Keratinocyte (primary cell): ENCODE data around the gene FAM210B.

Experiments
- EZH2 ChIP-seq: IDR thresholded peaks from one replicate; pipeline ENCODE4 v1.6.1; 2012; ENCODE audit warnings: inconsistent platforms, mild to moderate bottlenecking, low read length, moderate library complexity
- TF ChIP-seq, protein P1 (sequence below), 3 experiments: IDR thresholded peaks in 1 of 3; conservative IDR thresholded peaks in 1 of 3; optimal IDR thresholded peaks in 1 of 3; 2 replicates in 2 of 3; 3 replicates in 1 of 3; pipeline versions ENCODE3 to v1.5.1; 2011; ENCODE audit warnings: low read length in 3 of 3, mild to moderate bottlenecking in 3 of 3, moderate library complexity in 2 of 3, control low read depth in 1 of 3, inconsistent platforms in 1 of 3; ENCODE audit not compliant: insufficient read depth in 2 of 3; ENCODE audit errors: extremely low read depth in 1 of 3

DNA sequence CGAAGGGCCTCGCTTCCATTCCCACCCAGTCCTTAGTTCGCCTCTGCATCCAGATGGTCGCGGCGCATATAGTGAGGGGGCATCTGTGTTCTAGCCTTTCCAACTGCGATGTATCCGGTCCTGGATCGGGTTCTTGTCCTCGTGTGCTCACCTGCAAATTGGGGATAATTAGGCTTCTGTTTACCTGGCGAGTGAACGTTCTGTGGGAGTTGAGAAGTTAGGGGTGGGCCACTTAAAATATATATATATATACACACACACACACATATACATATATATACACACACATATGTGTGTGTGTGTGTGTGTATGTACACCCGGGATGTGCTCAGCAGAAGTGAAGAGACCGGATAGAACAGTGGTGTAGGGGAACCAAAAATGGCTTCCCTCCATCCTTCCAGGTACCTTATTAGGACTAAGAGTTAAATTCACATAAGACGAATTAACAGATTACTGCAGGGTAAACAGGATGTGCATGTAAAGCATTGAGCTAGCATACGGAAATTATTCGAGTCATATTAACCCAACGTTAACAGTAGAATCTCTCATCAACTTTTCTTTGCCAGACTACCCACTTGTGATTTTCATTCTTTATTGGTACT, 34.2 kb downstream of the FAM210B start:
- TF ChIP-seq, protein P1, sequence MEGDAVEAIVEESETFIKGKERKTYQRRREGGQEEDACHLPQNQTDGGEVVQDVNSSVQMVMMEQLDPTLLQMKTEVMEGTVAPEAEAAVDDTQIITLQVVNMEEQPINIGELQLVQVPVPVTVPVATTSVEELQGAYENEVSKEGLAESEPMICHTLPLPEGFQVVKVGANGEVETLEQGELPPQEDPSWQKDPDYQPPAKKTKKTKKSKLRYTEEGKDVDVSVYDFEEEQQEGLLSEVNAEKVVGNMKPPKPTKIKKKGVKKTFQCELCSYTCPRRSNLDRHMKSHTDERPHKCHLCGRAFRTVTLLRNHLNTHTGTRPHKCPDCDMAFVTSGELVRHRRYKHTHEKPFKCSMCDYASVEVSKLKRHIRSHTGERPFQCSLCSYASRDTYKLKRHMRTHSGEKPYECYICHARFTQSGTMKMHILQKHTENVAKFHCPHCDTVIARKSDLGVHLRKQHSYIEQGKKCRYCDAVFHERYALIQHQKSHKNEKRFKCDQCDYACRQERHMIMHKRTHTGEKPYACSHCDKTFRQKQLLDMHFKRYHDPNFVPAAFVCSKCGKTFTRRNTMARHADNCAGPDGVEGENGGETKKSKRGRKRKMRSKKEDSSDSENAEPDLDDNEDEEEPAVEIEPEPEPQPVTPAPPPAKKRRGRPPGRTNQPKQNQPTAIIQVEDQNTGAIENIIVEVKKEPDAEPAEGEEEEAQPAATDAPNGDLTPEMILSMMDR (optimal IDR thresholded peaks at IDR 0.05 in 1 of 3, IDR thresholded peaks at IDR 0.05 in 1 of 3, conservative IDR thresholded peaks at IDR 0.05 in 1 of 3; ENCODE audit: extremely low read depth in 1 of 3, insufficient read depth in 2 of 3, low read length in 3 of 3) = no peak
- no peak for TF ChIP-seq EZH2
